ENCODE results near the gene ZNF148.
"Not testable (repeated sequence)": the region's sequence is repeated elsewhere in the genome, so short reads cannot be mapped to it uniquely, and the experiment has no call there.

The ZNF148 gene

GRCh38 chr3:125349055-125349454, 26.1 kb downstream of the ZNF148 start:
- no peak for DNase-seq (ENCODE audit: low spot score)
- no peak for TF ChIP-seq CTCF (IDR thresholded peaks at IDR 0.05; ENCODE audit: extremely low read depth, missing control alignments)

- not testable (repeated sequence) for DNase-seq (ENCODE audit: low spot score)
Observed at GRCh38 chr3:125343367-125343766, 31.8 kb downstream of the ZNF148 start.

- DNase-seq (ENCODE audit: low spot score), result no peak
- no peak for TF ChIP-seq CTCF (IDR thresholded peaks at IDR 0.05; ENCODE audit: extremely low read depth, missing control alignments)
Observed at GRCh38 chr3:125340121-125340520, 35.0 kb downstream of the ZNF148 start.

- TF ChIP-seq CTCF (IDR thresholded peaks at IDR 0.05; ENCODE audit: extremely low read depth, missing control alignments), result no peak
Observed at GRCh38 chr3:125337506-125337905, 37.6 kb downstream of the ZNF148 start.

GRCh38 chr3:125334675-125335560, 40.2 kb downstream of the ZNF148 start:
- no peak for DNase-seq (ENCODE audit: low spot score)
- TF ChIP-seq CTCF (IDR thresholded peaks at IDR 0.05; ENCODE audit: extremely low read depth, missing control alignments), result no peak

More at GRCh38 chr3:125337506-125337905, 37.6 kb downstream of the ZNF148 start:
- DNase-seq (ENCODE audit: low spot score), result no peak

GRCh38 chr3:125332504-125332903, 42.6 kb downstream of the ZNF148 start:
- DNase-seq (ENCODE audit: low spot score), result no peak

GRCh38 chr3:125331243-125331642, 43.9 kb downstream of the ZNF148 start:
- no peak for TF ChIP-seq CTCF (IDR thresholded peaks at IDR 0.05; ENCODE audit: extremely low read depth, missing control alignments)
- no peak for DNase-seq (ENCODE audit: low spot score)

More at GRCh38 chr3:125332504-125332903, 42.6 kb downstream of the ZNF148 start:
- TF ChIP-seq CTCF (IDR thresholded peaks at IDR 0.05; ENCODE audit: extremely low read depth, missing control alignments), result no peak

- no peak for TF ChIP-seq CTCF (IDR thresholded peaks at IDR 0.05; ENCODE audit: extremely low read depth, missing control alignments)
Observed at GRCh38 chr3:125326957-125327356, 48.2 kb downstream of the ZNF148 start.

More at GRCh38 chr3:125326957-125327356, 48.2 kb downstream of the ZNF148 start:
- no peak for DNase-seq (ENCODE audit: low spot score)
